Spleen (tissue), 11 donors: Measurements from ENCODE around the gene MC2R. TPM values are rescaled to one million over a fixed set of nuclear protein-coding genes. Genes with fewer than 3 reads are reported as not detected.

Experiments used
- DNase-seq: peaks from one replicate; pipeline ENCODE4 v3.0.0-alpha.2; 2020
- H3K27ac ChIP-seq, 8 donors: fragments of 200-600 bp; sonication (generic) in 7 of 8; 1 replicate in 4 of 8; 2 replicates in 4 of 8; pipeline versions ENCODE4 v1.5.0 to v1.8.0; 2016 to 2021; ENCODE audit warnings: inconsistent platforms in 4 of 8, mild to moderate bottlenecking in 4 of 8, moderate library complexity in 1 of 8
- H3K27me3 ChIP-seq, 7 donors: fragments of 200-600 bp; sonication (generic) in 6 of 7; replicated peaks in 1 of 7; 1 replicate in 4 of 7; 2 replicates in 3 of 7; pipeline versions ENCODE4 v1.5.0 to v1.8.0; 2016 to 2021; ENCODE audit warnings: inconsistent platforms in 3 of 7, mild to moderate bottlenecking in 1 of 7
- H3K36me3 ChIP-seq, 6 donors: fragments of 200-600 bp; sonication (generic) in 5 of 6; 1 replicate in 4 of 6; 2 replicates in 2 of 6; pipeline versions ENCODE4 v1.5.0 to v1.8.0; 2016 to 2021; ENCODE audit warnings: inconsistent platforms in 2 of 6
- H3K4me1 ChIP-seq, 6 donors: fragments of 200-600 bp; sonication (generic) in 5 of 6; 1 replicate in 3 of 6; 2 replicates in 3 of 6; pipeline versions ENCODE4 v1.5.0 to v1.8.0; 2016 to 2021; ENCODE audit warnings: inconsistent platforms in 3 of 6
- H3K4me3 ChIP-seq, 8 donors: fragments of 200-600 bp; sonication (generic) in 7 of 8; 1 replicate in 4 of 8; 2 replicates in 4 of 8; pipeline versions ENCODE4 v1.5.0 to v1.8.0; 2016 to 2021; ENCODE audit warnings: inconsistent platforms in 4 of 8, mild to moderate bottlenecking in 4 of 8, moderate library complexity in 2 of 8
- H3K9me3 ChIP-seq, 8 donors: fragments of 200-600 bp; sonication (generic) in 7 of 8; 1 replicate in 4 of 8; 2 replicates in 4 of 8; pipeline versions ENCODE4 v1.5.0 to v1.8.0; 2016 to 2021; ENCODE audit warnings: inconsistent platforms in 4 of 8
- CTCF ChIP-seq, 11 experiments: fragments of 200-600 bp in 7 of 11; fragments of 450-650 bp in 4 of 11; sonication (generic) in 4 of 11; IDR thresholded peaks in 8 of 11; conservative IDR thresholded peaks in 3 of 11; 1 replicate in 7 of 11; 2 replicates in 4 of 11; pipeline versions ENCODE4 v1.4.0 to v1.8.0; 2016 to 2021; ENCODE audit warnings: antibody characterized with exemption in 11 of 11, inconsistent platforms in 4 of 11, mild to moderate bottlenecking in 1 of 11
- POLR2A ChIP-seq, 3 donors: fragments of 450-650 bp; IDR thresholded peaks; one replicate each; pipeline ENCODE4 v1.5.1; 2017; ENCODE audit warnings: antibody characterized with exemption in 3 of 3, mild to moderate bottlenecking in 1 of 3
- POLR2AphosphoS5 ChIP-seq, 3 donors: sonication (generic); formaldehyde crosslinking; IDR thresholded peaks; one replicate each; pipeline ENCODE4 v1.5.1; 2017; ENCODE audit warnings: antibody characterized with exemption in 3 of 3
- WGBS, 5 donors: extraction: QIAGEN DNeasy Blood & Tissue Kit in 3 of 5; methylation state at CpG; one replicate each; pipeline versions ENCODE4 v1.1.5 to v1.1.7; 2013 to 2018; 5-methylcytosine and 5-hydroxymethylcytosine counted together
- intact Hi-C: fragments of 100-400 bp; cut with DNase I; formaldehyde crosslinking; loops from one replicate; pipeline ENCODE4 v1.15.0; 2023; ENCODE audit warnings: low total_unique reads
- polyA plus RNA-seq, 3 donors: library from polyadenylated mRNA; stranded (reverse); fragments of 200-250 nt; gene quantifications; one replicate each; pipeline ENCODE4 v1.2.1, GENCODE V29; 2013
- total RNA-seq, 7 donors: library from RNA; depleted of rRNA in 3 of 7; stranded (reverse); fragments of >200 nt in 3 of 7; fragmentation: NEBNext Ultra II Directional in 4 of 7; extraction: Animal tissue kit (Norgen Biotek cat#: 25700) in 4 of 7; gene quantifications; one replicate each; pipeline versions ENCODE4 v1.1.0 to v1.2.1, GENCODE V29; 2016 to 2021
- donor health status: healthy with polysubstance abuse.
- donor health status: DM: no; HTN: no; CAD: no; lungs with moderate emphysema.
- donor health status: DM: no; HTN: no; CAD: no.
- donor health status: Bipolar disorder and iron deficiency.
- donor health status: healthy.
- donor health status: DM: no; HTN: no; CAD: no.
- donor health status: DM: yes; HTN: yes; CAD: no.

MC2R gene
- total and polyA plus RNA-seq, 10 donors = not detected

- H3K36me3 ChIP-seq = no peaks in the 10 kb centered on the region
- no peaks in the 10 kb centered on the region for H3K4me1 ChIP-seq
- peaks cover 0 to 14% (median 0%) of the 10 kb centered on the region in 7 donors for H3K27me3 ChIP-seq
- H3K9me3 ChIP-seq = no peaks in the 10 kb centered on the region
- no peak overlapping the region for H3K4me3 ChIP-seq
- WGBS, 5 donors = 66 to 75% (median 71%) methylated on average over 5 of the region's 5 CpGs
- no peak for TF ChIP-seq CTCF (IDR thresholded peaks at IDR 0.05 in 8 of 11, conservative IDR thresholded peaks at IDR 0.05 in 3 of 11)
- no peak for TF ChIP-seq POLR2AphosphoS5 (IDR thresholded peaks at IDR 0.05)
- no peak for TF ChIP-seq POLR2A (IDR thresholded peaks at IDR 0.05)
- no peak for DNase-seq
- intact Hi-C loops = loop anchor here (5.0 kb wide), 1 partner anchor 50 kb away; no protein-coding TSS in a partner anchor
- no peak overlapping the region for H3K27ac ChIP-seq
These were observed 23.2 kb downstream of the MC2R start for GRCh38 chr18:13892098-13892497.

DNA sequence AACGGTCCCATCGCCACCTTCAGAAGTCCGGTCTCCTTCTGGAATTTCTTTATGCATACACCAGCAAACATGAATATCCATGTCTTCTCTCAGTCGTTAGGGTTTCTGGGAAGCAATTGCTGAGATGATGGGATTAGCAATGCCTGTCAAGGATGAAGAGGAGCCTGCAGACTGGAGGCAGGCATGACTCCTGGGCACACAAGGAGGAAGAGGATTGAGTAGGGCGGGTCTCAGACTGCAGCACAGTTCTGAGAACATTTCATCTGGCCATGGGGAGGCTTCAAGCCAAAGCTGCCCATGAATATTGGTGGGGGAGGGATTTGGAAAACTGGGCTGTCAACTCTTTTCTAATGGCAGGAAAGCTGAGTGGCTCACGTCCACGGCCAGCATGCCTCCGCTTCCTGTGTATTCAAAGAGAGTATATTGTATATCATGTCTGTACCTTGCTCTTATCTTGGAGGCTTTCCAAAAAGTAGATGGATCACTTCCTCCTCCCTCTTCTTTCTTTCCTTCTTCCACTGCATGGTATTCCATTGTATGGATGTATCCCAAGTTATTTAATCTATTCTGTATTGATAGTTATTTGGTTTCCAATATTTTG, 24.5 kb downstream of the MC2R start:
- TF ChIP-seq POLR2AphosphoS5 (IDR thresholded peaks at IDR 0.05) (no peak), CTCF (IDR thresholded peaks at IDR 0.05 in 8 of 11, conservative IDR thresholded peaks at IDR 0.05 in 3 of 11) (no peak), POLR2A (IDR thresholded peaks at IDR 0.05) (no peak)
- no peaks in the 10 kb centered on the region for H3K9me3 ChIP-seq
- no peaks in the 10 kb centered on the region for H3K4me1 ChIP-seq
- intact Hi-C loops = loop anchor here (5.0 kb wide), 1 partner anchor 51 kb away; no protein-coding TSS in a partner anchor
- H3K4me3 ChIP-seq = no peak overlapping the region
- no peak overlapping the region for H3K27ac ChIP-seq
- peaks cover 0 to 23% (median 0%) of the 10 kb centered on the region in 7 donors for H3K27me3 ChIP-seq
- WGBS, 5 donors = 63 to 69% (median 66%) methylated on average over 8 of the region's 8 CpGs
- DNase-seq = no peak
- H3K36me3 ChIP-seq = no peaks in the 10 kb centered on the region

DNA sequence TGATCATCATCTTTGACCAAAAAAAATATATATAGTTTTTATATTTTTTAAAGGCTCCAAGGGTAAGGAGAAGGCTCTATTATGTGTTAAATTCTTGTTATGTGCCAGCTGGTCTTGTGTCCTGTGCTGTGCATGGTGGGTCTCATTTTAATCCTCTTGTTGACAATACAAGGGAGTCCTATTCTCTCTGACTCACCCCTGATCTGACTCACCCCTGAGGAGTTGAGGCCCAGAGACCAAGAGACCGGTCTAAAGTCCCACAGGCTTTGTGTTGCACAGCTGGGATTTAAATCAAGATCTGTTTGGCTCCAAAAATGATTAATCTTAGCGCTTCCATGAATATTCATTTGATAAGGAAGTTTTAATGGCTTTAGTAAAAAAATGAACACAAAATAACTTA, 25.7 kb downstream of the MC2R start:
- intact Hi-C loops = loop anchor here (5.0 kb wide), 1 partner anchor 53 kb away; no protein-coding TSS in a partner anchor

More for the DNA sequence above, 25.7 kb downstream of the MC2R start:
- Histone ChIP-seq H3K4me3 (no peak overlapping the region), H3K27me3 (peaks cover 0 to 14% (median 0%) of the 10 kb centered on the region in 7 donors), H3K4me1 (no peaks in the 10 kb centered on the region), H3K9me3 (no peaks in the 10 kb centered on the region), H3K27ac (no peak overlapping the region), H3K36me3 (no peaks in the 10 kb centered on the region)
- no peak for TF ChIP-seq POLR2A (IDR thresholded peaks at IDR 0.05)
- no peak for TF ChIP-seq POLR2AphosphoS5 (IDR thresholded peaks at IDR 0.05)
- no peak for TF ChIP-seq CTCF (IDR thresholded peaks at IDR 0.05 in 8 of 11, conservative IDR thresholded peaks at IDR 0.05 in 3 of 11)
- no peak for DNase-seq
- WGBS, 5 donors = 57 to 85% (median 75%) methylated on average over 2 of the region's 2 CpGs
